ENCODE measurements around the gene IFIH1.

- TF ChIP-seq EZH2 (IDR thresholded peaks at IDR 0.05; ENCODE audit: low read depth, unreplicated experiment) (no peak), CTCF (conservative IDR thresholded peaks at IDR 0.05; ENCODE audit: low read depth in 2 of 2) (no peak), POLR2AphosphoS5 (IDR thresholded peaks at IDR 0.05; ENCODE audit: low read depth) (no peak), ZNF114 (CRISPR knock-in tag; IDR thresholded peaks at IDR 0.05) (no peak), REST (IDR thresholded peaks at IDR 0.05; ENCODE audit: unreplicated experiment) (no peak), CREB1 (CRISPR knock-in tag; IDR thresholded peaks at IDR 0.05; ENCODE audit: low read depth) (no peak), ETS1 (IDR thresholded peaks at IDR 0.05) (no peak)
Observed at GRCh38 chr2:162342841-162343240, 24.4 kb upstream of the IFIH1 start.

All from GM23338 (cell line).